ENCODE data around the gene RNMT.

- TF ChIP-seq EZH2phosphoT487 (conservative IDR thresholded peaks at IDR 0.05; ENCODE audit: low read length) (no peak), CTCF (IDR thresholded peaks at IDR 0.05; ENCODE audit: insufficient read depth, low read length, poor library complexity, severe bottlenecking) (no peak)
Measured at GRCh38 chr18:13800505-13801259, 74.2 kb downstream of the RNMT start.
